DOHH2 (cell line): ENCODE measurements around the gene METTL8.

Experiments used
- H3F3A ChIP-seq: fragments of 200-600 bp; sonication (generic), shearing (Covaris generic); 2 replicates; pipeline ENCODE4 v1.6.0; 2016; ENCODE audit warnings: antibody characterized with exemption, mild to moderate bottlenecking; ENCODE audit not compliant: control insufficient read depth, insufficient read depth
- H3K27ac ChIP-seq: fragments of 200-600 bp; sonication (generic); 2 replicates; pipeline ENCODE4 v1.5.1; 2014; ENCODE audit warnings: low read depth, mild to moderate bottlenecking, low read length, moderate library complexity
- H3K27me3 ChIP-seq: fragments of 200-600 bp; sonication (generic); 2 replicates; pipeline ENCODE4 v1.6.1; 2014; ENCODE audit warnings: mild to moderate bottlenecking, low read length, mixed read lengths; ENCODE audit not compliant: control insufficient read depth
- H3K36me3 ChIP-seq: fragments of 200-600 bp; sonication (generic); 2 replicates; pipeline ENCODE4 v1.6.1; 2014; ENCODE audit warnings: mild to moderate bottlenecking, low read length, moderate library complexity, mixed read lengths; ENCODE audit not compliant: control insufficient read depth
- H3K4me1 ChIP-seq: fragments of 200-600 bp; sonication (generic); 2 replicates; pipeline ENCODE4 v1.6.1; 2014; ENCODE audit warnings: mild to moderate bottlenecking, low read length, mixed read lengths; ENCODE audit not compliant: control insufficient read depth
- H3K4me2 ChIP-seq: fragments of 200-600 bp; sonication (generic); 2 replicates; pipeline ENCODE4 v1.6.0; 2014; ENCODE audit warnings: mild to moderate bottlenecking, low read length, moderate library complexity
- H3K4me3 ChIP-seq: fragments of 200-600 bp; sonication (generic); 2 replicates; pipeline ENCODE4 v1.5.1; 2014; ENCODE audit warnings: mild to moderate bottlenecking, low read length, mixed read lengths
- H3K79me2 ChIP-seq: fragments of 200-600 bp; sonication (generic); 2 replicates; pipeline ENCODE4 v1.6.1; 2014; ENCODE audit warnings: mild to moderate bottlenecking, low read length, mixed read lengths; ENCODE audit not compliant: control insufficient read depth
- H3K9me2 ChIP-seq: fragments of 200-600 bp; sonication (generic); replicated peaks from 2 replicates; pipeline ENCODE4 v1.6.1; 2014; ENCODE audit warnings: mild to moderate bottlenecking, low read length, mixed read lengths; ENCODE audit not compliant: control insufficient read depth
- H3K9me3 ChIP-seq: fragments of 200-600 bp; sonication (generic); 2 replicates; pipeline ENCODE4 v1.6.1; 2014; ENCODE audit warnings: antibody characterized with exemption, low read length, mixed read lengths; ENCODE audit not compliant: control insufficient read depth, insufficient read depth
- H4K20me1 ChIP-seq: fragments of 200-600 bp; sonication (generic); 2 replicates; pipeline ENCODE4 v1.6.0; 2014; ENCODE audit warnings: low read depth, mild to moderate bottlenecking, antibody characterized with exemption, low read length, moderate library complexity; ENCODE audit not compliant: control insufficient read depth, insufficient read depth
- EZH2phosphoT487 ChIP-seq: fragments of 200-600 bp; sonication (generic); IDR thresholded peaks from 2 replicates; pipeline ENCODE4 v1.6.1; 2017; ENCODE audit warnings: borderline replicate concordance, mild to moderate bottlenecking, antibody characterized with exemption, low read length, moderate library complexity, mixed read lengths
- TF ChIP-seq, protein P1 (sequence below): fragments of 200-600 bp; sonication (generic); IDR thresholded peaks from one replicate; pipeline ENCODE4 v1.5.1; 2014; ENCODE audit warnings: antibody characterized with exemption, mild to moderate bottlenecking, low read depth, low read length; ENCODE audit not compliant: poor library complexity, severe bottlenecking

The METTL8 gene

GRCh38 chr2:171479154-171479814, 45.5 kb upstream of the METTL8 start:
- Histone ChIP-seq H3K27me3 (no peaks in the 10 kb centered on the region), H3K4me1 (no peaks in the 10 kb centered on the region), H3K27ac (no peak overlapping the region), H3F3A (no peaks in the 10 kb centered on the region; the same call in 1 of the 2 replicates), H4K20me1 (no peaks in the 10 kb centered on the region), H3K36me3 (peaks cover 60% of the 10 kb centered on the region), H3K9me3 (no peaks in the 10 kb centered on the region), H3K9me2 (no peaks in the 10 kb centered on the region), H3K4me3 (no peak overlapping the region), H3K4me2 (no peak overlapping the region), H3K79me2 (no peaks in the 10 kb centered on the region)
- TF ChIP-seq, protein P1, sequence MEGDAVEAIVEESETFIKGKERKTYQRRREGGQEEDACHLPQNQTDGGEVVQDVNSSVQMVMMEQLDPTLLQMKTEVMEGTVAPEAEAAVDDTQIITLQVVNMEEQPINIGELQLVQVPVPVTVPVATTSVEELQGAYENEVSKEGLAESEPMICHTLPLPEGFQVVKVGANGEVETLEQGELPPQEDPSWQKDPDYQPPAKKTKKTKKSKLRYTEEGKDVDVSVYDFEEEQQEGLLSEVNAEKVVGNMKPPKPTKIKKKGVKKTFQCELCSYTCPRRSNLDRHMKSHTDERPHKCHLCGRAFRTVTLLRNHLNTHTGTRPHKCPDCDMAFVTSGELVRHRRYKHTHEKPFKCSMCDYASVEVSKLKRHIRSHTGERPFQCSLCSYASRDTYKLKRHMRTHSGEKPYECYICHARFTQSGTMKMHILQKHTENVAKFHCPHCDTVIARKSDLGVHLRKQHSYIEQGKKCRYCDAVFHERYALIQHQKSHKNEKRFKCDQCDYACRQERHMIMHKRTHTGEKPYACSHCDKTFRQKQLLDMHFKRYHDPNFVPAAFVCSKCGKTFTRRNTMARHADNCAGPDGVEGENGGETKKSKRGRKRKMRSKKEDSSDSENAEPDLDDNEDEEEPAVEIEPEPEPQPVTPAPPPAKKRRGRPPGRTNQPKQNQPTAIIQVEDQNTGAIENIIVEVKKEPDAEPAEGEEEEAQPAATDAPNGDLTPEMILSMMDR, result no peak
- no peak for TF ChIP-seq EZH2phosphoT487

DNA sequence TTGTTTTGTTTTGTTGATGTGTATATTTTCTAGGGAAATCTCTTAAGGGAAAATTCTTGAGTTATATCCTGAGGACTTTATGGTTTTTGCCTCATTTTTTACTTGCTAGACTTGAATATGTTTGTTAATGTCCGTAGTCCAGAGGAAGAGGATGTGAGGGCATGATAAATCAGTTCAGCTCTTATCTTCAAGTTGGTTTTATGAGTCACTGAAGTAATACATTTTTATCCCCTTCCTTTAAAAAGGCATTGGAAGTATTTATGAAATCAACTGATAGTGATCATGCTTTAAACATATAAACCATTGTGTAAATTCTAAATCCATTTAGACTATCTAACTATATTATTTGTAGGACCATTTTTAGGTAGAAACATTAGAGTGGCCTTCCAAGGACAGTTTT, 44.6 kb upstream of the METTL8 start:
- Histone ChIP-seq H3F3A (no peaks in the 10 kb centered on the region), H3K36me3 (peaks cover 67% of the 10 kb centered on the region), H3K27ac (no peak overlapping the region)

DNA sequence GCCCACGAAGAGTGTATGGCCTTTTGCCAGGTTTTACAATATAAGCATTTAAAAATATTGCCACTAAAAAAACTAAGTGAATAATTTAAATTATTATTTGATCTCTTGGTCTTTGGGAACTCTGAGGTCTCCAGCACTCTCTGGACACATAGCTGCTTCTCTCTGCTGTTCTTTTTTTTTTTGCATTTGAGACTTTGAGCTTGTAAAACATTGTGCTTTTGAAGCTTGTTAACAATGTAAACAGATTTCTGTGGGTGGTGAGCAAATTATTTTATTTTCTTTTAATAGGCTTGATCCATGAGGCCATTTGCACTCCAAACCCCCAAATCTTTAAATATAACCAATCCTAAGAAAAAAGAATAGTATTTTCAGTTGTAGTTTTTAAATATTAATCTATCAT, 42.2 kb upstream of the METTL8 start:
- Histone ChIP-seq H3K4me3 (no peak overlapping the region), H3K27ac (no peak overlapping the region), H3K79me2 (no peaks in the 10 kb centered on the region), H4K20me1 (no peaks in the 10 kb centered on the region), H3K4me1 (no peaks in the 10 kb centered on the region), H3K9me2 (no peaks in the 10 kb centered on the region), H3K27me3 (no peaks in the 10 kb centered on the region), H3K4me2 (no peak overlapping the region), H3F3A (no peaks in the 10 kb centered on the region), H3K36me3 (peaks cover 63% of the 10 kb centered on the region), H3K9me3 (no peaks in the 10 kb centered on the region)
- TF ChIP-seq, protein P1, result no peak
- no peak for TF ChIP-seq EZH2phosphoT487

More for the DNA sequence above, 44.6 kb upstream of the METTL8 start:
- Histone ChIP-seq H3K4me3 (no peak overlapping the region), H3K4me2 (no peak overlapping the region), H4K20me1 (no peaks in the 10 kb centered on the region), H3K4me1 (no peaks in the 10 kb centered on the region), H3K27me3 (no peaks in the 10 kb centered on the region), H3K9me2 (no peaks in the 10 kb centered on the region), H3K9me3 (no peaks in the 10 kb centered on the region), H3K79me2 (no peaks in the 10 kb centered on the region)
- TF ChIP-seq EZH2phosphoT487, result no peak
- TF ChIP-seq, protein P1, result no peak
